GM21825 (cell line): ENCODE data around the gene HOXB7.

Experiments
- ATAC-seq: cut with Tn5 transposase; IDR thresholded peaks from one replicate; pipeline ENCODE4 v1.9.1; 2021; ENCODE audit warnings: mild to moderate bottlenecking, moderate library complexity; ENCODE audit not compliant: unreplicated experiment

Gene HOXB7

DNA sequence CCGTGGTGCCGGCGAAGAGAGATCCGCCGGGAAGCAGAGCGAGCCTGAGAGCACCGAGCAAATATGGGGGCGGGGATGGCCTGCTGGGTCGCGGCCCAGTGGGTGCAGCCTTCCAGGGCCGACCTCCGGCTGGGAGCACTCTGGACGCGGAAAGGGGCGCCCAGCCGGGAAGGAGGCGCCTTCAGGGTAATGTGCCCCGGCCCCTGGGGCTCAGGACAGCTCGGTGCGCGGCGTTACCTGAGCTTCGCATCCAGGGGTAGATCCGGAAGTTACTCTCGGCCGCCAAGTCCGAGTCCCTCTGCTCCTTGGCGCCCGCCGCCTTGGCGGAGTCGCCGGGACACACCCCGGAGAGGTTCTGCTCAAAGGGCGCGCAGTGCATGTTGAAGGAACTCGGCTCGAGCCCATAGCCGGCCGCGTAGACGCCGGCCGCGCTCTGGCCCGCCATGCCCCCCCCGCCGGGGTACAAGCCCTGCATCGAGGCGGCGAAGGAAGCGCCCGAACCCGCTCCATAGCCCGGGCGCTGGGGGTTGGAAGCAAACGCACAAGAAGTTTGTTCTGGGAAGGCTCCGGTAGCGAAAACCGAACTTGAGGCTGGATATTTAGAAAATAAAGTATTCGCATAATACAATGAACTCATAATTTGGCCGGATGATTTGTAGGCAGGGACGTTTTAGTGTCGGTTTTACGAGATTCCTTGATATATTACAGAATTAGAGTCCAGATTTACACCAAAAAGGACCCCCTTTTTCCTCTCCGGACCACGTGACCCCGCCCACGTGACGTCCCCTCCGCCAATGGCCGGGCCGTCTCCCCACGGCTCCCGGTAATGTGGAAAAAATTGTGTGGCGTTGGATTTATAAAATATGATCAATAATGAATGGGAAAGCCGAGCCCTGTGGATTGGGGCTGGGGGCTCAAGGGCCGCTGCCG is at the start of gene HOXB7:
TSS of gene HOXB7 (minus strand) at position 736 of the 930 bp plus-strand sequence. CDS start at position 637, 99 bp downstream.
- no peak for ATAC-seq

DNA sequence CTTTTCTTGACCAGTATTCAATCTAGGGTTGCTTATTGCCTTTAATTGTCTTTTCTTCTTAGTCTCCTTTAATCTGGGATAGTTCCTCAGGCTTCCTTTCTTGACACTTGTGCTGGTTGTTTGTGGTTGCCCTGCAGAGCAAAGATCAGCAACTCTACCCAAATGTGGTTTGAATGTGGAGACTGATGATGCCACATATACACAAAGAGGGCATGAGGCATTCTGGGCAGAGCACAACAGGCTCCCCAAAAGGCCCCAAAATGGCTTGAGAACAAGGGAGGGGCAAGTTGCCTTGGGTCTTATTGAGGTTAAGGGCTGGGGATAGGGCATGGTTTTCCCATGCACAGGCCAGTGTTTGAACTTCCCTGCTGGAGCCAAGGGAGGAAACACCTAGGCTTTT is 45.1 kb upstream of the HOXB7 start:
- no peak for ATAC-seq

DNA sequence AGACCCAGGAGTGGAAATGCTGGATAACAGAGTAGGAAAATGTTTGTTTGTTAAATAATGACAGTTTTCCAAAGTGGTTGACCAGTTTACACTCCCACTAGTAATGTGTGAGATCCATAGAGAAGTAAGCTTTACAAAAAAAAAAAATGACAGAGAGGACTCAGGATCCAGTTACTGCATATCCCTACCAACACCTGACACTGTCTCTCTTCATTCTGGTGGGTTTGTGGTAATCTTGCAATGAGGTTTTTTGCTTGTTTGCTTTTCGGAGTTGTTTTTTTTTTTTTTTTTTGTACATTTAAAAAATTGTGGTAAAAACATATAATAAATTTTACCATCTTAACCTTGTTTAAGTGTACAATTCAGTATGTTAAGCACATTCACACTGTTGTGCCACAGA is 38.9 kb upstream of the HOXB7 start:
- no peak for ATAC-seq

DNA sequence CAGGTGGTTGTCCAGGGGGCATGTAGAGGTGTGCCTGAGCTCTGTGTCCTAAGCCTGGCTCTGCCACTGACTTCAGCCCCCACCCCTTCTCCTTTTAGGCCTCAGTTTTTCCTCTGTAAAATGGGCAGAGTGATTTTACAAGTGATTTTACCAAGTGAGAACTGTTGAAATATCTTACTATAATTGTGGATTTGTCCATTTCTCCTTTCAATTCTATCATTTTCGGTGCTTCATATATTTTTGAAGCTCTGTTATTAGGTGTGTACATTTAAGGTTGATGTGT is 37.1 kb upstream of the HOXB7 start:
- no peak for ATAC-seq

DNA sequence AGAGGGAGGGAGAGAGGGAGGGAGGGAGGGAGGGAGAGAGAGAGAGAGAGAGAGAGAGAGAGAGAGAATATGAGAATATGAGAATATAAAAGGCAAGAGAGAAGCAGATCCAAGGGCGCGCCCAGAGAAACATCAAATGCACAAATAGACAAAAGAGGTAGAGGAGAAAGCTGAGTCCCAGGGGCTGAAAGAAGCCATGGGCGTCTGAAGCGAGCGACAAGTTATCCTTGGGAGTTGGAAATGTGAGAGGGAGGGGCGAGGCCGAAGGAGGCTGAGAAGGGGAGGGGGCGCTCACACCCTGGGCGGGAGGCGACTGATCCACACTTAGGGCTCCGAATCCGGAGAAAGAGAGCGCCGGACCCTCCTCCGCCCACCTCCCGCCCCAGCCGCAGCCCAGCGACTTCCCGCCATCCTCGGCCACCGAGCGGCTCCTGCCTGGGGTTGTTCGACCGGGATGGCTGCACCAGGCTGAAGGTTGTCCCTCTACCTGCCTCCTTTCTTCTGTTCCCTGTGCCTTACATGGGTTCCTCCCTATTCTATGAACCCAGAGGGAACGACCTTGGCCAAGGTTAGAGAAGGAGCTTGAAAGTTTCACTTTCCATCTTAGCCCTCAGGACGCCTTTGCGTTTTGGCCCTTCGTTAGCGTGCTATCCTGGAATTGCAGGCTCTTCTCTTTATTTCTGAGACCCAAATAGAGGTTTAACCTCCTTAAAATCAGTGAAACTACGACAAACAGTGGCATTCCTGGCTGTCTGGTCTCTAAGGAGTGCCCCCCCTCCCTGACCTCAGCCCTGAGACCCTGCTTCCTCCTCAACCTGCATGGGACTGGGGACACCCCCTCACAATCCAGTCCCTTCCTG is 36.5 kb upstream of the HOXB7 start:
- ATAC-seq: no peak

DNA sequence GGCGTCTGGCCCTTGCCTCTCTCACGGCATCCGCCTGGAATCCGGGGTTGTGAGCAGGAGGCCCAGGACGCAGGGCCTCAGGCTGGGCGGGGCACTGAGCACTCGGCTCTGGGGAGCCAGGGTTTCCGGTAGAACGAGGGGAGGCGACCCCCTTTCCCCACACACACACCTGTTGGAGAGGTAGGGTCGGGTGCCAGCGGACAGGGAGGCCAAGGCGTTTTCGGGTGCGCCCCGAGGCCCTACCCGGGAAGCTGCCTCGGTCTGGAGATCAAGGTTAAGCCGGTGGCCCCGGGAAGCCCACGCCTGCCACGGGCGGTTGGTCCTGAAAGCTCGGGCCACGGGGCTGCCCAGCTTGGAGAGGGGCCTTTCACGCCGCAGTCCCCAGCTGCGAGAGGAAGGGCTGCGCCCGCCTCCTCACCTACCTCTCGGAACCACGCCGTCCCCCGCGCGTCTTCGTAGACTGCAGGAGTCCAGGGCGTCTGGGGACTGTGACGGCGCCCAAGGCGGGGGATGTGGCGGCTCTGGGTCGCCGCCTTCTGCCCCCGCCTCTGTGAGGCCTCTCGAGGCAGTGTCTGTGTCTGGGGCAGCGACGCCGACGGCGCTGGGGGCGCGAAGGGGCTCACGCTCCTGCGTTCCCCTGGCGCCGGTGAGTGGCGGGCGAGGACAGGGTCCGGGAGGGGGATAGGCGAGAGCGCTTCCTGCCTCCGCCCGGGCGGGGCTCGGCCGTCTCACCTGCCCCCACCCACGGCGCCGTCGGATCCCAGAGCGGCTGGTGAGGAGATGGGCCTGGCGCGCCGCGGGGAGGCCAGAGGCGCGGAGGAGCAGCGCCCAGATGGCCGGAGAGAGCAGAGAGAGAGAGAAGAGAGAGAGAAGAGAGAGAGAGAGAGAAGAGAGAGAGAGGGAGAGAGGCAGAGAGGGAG is 35.6 kb upstream of the HOXB7 start:
- no peak for ATAC-seq

DNA sequence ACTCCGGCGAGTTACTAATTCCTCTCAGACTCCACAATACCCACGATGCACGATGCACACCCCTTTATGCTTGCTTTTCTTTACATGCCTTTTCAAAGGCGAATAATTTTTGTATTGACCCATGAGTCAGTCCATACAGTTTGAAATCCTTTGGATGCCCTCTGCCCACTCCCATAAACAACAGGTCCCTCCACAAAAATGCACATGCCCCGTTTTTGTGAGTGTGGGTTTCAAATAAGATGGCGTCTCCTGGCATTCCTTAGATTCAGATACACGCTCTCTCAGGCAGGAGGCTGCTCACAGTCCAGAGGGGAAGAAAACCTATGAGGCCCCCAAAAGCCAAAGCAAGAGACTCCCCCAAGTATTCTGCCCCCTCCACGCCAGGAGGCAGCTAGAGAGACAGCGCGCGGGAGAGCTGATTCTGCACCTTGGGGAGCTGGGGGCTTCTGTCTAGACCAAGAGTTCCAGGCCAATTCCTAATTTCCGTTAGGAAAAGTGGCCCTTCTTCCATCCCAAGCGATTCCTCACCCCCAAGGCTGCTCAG is 34.9 kb upstream of the HOXB7 start:
- no peak for ATAC-seq

DNA sequence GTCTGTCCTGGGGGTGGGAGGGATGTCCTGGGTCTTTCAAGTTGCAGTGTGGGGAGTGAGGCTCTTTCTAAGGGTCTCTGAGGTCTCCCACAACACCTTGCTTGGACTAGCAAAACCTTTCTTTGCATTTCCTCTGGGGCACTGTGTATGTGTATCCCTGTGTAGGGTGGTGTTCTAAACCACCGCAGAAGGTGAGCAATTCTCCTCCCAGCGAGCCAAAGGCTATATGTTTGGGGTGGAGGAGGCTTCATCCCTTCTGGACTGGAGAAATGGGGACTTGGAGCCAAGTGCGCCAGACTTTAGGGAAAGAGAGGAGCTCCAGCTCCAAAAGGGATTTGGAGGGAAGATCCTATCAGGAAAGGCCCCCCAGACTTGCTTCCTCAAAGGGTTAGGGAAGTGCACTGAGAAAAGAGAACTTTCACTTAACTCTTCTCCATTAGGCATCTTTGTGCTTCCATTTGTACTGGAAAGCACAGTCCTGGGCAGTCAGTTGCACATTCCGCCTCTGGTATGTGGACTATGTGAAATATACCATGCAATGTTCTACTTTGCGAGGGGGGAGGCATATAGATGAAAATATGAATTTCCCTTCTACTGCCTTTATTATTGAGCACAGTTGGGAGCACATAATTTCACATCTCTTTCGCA is 34.2 kb upstream of the HOXB7 start:
- ATAC-seq: no peak

DNA sequence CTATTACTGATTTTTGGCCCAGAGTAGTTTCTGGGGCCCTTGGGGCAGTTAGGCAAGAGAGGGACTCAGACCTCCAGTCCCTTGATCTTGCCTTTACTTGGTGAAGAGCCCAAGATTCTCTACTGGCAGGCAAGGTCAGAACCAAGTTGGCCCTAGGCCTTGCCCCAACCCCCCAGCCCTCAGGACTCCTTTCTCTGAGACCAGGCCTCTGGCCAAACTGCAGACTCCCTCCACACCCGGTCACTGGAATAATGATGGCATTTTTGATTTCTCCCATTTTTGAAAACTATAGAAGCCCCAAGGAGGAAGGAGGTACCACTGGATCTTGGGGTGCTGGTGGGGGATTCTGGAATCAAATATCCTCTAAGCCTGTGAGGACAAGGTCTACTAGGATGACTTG is 33.3 kb upstream of the HOXB7 start:
- no peak for ATAC-seq

DNA sequence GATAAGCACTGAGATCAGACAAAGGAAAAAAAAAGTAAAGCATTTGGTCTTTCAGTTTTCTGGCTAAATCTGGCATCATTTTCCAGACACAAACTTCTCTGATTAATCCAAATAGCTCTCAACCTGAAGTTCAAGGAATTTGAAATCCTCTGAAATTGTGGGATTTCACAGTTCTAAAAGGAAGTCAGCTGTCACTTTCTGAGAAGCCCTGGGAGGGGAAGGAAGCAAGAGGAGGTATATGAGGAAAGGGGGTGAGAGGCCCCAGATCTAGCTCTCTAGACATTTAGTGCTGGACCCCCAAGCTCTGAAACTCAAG is 32.8 kb upstream of the HOXB7 start:
- ATAC-seq: no peak

DNA sequence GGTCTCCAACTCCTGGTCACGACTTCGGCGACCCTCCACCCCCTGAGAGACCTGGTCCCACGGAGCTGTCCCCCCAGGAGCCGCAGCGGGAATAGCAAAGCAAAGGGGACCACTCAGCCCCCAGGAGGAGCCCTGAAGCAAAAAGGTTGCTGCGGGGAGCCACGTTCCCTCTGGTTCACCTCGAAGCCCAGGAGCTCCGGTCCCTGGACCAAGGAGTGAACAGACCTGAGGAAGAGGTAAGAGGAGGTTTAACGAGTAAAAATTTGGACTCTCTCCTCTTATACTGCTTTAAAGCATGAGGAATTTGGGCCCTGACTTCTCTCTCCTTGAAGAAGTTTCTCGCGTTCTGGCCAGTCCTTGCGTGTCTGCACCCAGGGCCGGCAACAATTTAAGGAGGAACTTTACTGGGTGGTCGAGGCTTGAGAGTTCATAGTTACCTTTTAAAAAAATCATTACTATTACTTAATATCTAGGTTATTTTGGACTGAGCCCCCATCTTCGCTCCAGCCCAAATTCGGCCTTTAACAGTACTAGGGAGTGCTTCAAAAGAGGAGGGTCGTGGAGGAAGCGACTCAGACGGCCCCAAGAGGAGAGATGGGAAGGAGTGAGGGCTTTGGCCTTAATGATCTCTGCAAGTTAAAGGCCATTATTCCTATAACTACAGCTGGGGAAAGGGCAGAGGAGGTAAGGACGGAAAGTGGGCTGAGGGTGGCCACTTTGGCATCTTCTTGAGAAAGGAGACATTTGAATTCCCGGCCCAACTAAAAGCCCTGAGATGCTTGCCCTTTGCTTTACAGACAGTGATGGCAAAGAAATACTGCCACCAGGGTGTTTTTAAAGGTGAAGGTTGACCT is 32.3 kb upstream of the HOXB7 start:
- no peak for ATAC-seq

DNA sequence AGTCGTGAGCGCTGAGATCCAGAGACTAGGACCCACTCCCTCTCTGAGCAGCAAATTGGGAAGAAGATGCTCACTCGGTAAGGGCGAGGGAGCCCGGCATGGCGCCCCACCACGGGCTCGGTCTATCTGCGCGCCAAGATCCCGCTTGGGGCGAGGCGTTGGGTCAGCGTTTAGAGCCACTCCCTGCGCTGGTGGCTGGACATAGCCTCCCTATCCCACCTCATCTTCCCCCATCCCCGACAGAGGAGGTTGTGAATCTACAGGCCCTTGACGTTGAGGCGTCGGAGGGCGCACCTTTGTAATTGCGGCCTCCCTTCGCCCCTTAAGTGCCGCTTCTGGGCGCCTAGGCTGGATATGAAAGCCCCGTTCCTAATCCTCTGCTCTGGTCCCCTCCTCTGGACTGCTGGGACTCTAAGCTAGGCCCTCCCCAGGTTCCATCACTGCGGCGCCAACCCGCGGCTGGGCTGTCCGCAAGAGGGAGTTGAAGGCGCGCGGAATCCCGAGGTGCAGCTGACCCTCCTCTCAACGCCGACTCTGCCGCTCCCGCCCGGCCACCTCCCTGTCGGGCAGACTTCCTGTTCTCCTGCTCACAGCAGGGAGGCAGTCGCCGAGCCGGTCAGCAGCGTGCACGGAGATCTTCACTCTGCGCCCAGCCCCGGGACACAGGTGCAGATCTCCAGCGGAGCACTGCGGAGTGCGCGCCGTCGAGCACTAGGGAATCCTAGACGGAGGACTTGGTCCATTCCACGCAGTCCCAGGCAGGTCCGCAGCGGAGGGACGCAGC is 31.4 kb upstream of the HOXB7 start:
- ATAC-seq: no peak

DNA sequence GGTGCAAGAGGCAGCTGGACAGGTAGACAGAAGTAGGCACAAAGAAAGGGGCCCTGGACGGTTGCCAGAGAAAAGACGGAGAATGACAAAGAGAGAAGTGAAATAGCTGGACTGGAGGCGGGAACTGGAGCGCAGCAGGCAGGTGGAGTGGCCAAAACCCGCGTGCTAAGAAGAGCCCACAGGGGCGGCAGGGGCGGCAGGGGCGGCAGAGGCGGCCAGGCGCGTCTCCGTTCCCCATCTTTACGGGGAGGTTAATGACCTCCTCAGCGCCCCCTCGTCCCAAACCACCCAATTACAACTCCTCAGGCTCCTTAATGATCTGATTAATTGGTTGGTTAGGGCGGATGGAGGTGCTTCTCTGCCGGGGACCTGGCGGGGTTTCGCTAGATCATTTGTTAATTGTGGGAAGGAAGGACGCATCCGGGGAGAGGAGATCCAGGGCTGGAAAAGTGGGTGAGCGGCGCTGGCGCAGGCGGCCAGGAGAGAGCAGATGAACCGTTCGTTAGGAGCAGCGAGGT is 30.8 kb upstream of the HOXB7 start:
- ATAC-seq: no peak

DNA sequence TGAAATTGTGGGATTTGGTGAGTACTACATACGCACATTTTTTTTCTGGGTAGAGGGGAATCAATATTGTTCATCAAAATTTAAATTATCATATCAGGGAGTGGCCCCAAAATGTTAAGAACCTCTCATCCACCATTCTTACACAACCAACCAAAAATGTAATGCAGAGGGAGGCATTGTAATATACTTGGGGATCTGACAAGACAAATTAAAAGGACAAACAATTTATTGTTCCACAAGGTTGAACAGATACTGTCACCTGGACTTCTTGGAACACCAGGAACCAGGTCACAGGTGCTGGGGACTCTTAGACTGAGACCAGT is 30.0 kb upstream of the HOXB7 start:
- ATAC-seq: no peak

DNA sequence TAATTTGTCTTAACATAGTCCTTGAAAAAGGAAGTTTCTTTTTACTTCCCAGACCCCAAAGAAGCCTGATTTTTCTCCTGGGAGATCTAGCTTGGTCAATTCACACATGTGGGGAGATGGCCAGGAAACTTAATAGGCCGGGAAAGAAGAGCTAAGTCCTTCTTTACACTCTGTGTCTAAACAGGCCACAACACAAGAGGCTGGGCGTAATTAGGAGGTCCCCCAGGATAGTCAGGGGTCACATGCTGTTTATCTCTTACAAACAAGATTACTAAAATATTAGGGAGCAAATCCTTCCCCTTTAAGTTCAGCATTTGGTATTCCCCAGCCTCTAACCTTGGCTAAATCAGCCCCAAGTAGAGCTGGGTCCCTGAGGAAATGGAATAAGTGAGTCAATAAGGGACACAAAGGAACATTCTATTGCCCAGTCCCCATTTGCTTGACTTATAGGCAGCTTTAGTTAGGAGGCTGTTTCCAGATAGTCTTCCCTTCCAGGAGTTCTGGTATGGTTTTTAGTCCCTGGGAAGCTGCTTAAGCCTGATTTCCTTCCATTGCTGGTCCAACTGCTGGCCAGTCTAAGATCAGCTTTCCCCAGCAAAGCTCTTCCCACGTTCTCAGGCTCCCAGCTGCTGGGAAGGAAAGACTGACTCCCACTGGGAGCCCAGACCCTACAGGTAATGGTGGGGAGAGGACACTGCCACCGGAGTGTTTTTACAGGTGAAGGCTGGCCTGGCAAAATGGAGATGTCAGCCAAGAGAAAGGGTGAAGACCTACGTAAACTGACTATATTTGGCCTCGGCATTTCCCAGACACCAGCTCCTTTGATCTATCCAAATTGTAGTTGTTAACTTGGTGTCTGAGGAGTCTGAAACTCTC is 29.4 kb upstream of the HOXB7 start:
- ATAC-seq: no peak

DNA sequence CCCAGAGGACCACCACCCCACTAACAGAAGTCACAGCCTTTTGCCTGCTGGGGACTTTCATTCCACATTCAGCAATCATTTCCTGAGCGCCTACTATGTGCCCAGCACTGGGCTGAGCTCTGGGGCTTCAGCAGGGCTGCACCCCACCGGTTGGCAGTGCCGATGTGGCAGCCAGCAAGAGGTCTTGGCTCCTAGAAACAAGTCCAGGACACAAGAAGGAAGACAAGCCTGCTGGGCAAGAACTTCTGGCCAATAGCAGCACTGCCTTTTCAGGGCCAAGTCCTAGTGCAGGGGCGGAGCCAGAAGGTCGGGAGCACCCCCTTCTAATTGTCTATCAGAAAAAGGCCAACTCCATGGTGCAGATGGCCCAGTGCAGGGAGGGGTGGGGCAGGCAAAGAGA is 28.3 kb upstream of the HOXB7 start:
- ATAC-seq: no peak

DNA sequence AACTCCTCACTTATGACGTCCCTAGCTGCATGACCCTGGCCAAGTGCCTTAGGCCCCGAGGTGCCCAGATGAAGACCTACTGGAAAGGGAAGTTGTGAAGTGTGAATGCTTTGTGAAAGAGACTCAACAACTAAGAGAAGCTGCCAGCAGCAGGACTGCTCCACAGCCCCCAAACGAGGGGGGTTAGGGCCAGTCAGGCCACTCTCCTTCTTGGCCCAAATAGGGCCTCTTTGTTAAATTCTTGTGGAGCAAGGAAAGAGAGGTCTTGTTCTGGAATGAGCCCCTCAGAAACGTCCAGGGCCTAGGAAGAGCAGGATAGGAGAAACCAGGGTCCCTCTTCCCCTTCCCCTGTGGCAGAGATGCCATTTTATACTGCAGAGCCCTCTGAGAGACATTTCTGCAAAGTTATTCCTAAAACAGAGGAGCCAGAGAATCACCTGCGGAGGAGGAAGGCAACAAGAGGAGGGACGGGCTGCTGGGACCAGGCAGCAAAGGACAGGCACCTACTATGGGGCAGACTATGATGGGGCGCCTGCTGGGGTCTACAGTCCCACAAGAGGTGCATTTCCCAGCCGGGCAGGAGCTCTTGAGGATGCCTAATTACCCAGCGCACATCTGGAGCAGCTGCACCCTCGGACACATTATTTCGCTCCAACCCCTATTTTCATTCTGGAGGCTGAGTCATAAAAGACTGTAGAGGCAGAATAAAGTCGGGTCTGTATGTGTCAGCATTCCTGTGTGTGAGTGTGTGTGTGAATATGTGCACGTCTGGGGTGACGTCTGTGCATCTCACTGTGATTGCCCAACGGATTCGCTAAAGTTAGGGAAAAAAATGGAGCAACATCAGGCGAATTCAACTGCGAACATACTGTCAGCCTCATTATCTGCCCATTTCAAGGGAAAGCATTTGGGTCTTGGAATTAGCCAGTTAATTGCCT is 26.8 kb upstream of the HOXB7 start:
- ATAC-seq: no peak
